ENCODE measurements around the gene DNAJC10. TPM values are rescaled to one million over a fixed set of nuclear protein-coding genes. Genes with fewer than 3 reads are reported as not detected.

Gene DNAJC10
- total and polyA plus RNA-seq, 10 of the 15 experiments (the other 5 are each of a cell fraction or from before 2014, with no cell fraction given) = 9.1 to 67.9 (median 38.2) TPM

DNA sequence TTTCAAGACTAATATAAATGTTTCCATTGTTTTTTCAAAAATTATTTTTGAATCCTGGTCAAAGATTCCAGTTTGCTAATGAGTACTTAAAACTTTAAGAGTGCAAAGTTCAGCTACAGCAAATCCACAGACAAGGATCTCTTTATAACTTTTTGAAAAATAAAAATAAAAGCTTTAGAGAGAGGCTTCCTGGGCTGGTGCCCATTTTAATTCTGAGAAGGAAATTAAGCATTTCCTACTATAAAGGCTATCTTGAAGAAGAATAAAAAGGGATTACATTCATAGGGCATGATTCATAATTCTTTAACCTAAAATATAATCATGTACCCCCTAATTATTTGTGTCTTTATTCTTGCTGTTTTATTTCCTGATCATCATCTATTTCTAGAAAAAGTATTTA lies 38.2 kb downstream of the DNAJC10 start:
- H3K27ac ChIP-seq (ENCODE audit: control insufficient read depth, insufficient read depth) = no peak overlapping the region
- BruUV-seq (replicated peaks) = no TSS peak
- no peaks in the 10 kb centered on the region for H3K4me1 ChIP-seq (ENCODE audit: control insufficient read depth, insufficient read depth, low read length)
- POLR2A ChIA-PET = no interaction called here
- peaks cover 0 to 18% of the 10 kb centered on the region in 2 experiments for H3K36me3 ChIP-seq (ENCODE audit: control insufficient read depth in 2 of 2, insufficient read depth in 2 of 2, low read length in 1 of 2)
- no peak overlapping the region for H3K4me2 ChIP-seq (ENCODE audit: control insufficient read depth, insufficient read depth)
- TF ChIP-seq POLR2AphosphoS5 (IDR thresholded peaks at IDR 0.05; ENCODE audit: low read length) = no peak
- no peak for TF ChIP-seq FOS (IDR thresholded peaks at IDR 0.05; ENCODE audit: borderline replicate concordance, extremely low read depth, insufficient read length)
- TF ChIP-seq MEF2A (IDR thresholded peaks at IDR 0.05; ENCODE audit: insufficient read depth, low read depth, low read length) = no peak
- no peak for TF ChIP-seq CREB1 (IDR thresholded peaks at IDR 0.05; ENCODE audit: low read depth)
- TF ChIP-seq YY1 (IDR thresholded peaks at IDR 0.05; ENCODE audit: low read depth, low read length) = no peak
- no peak for TF ChIP-seq TCF3 (IDR thresholded peaks at IDR 0.05; ENCODE audit: borderline replicate concordance, insufficient read depth, low read depth, low read length)
- intact Hi-C loops (cut with micrococcal nuclease; ENCODE audit: unreplicated experiment) (no loop called here), in situ Hi-C loops (cut with MboI) (no loop called here)
- no peaks in the 10 kb centered on the region for H3K9me3 ChIP-seq (replicated peaks; ENCODE audit: control insufficient read depth, insufficient read depth, low read length)
- ATAC-seq (no peak), FAIRE-seq (no peak), DNase-seq (ENCODE audit: low read depth, low spot score) (no peak)
- H3K79me2 ChIP-seq (ENCODE audit: control insufficient read depth, insufficient read depth, low read length) = no peaks in the 10 kb centered on the region
- H2AFZ ChIP-seq (ENCODE audit: control insufficient read depth, low read depth, low read length) = no peak overlapping the region
- RAD21 ChIA-PET (ENCODE audit: unreplicated experiment) = no interaction called here
- no peaks in the 10 kb centered on the region for H4K20me1 ChIP-seq (ENCODE audit: control insufficient read depth, insufficient read depth)
- SMC1A ChIA-PET (ENCODE audit: uncharacterized antibody, unreplicated experiment) = interaction anchor here (1.1 to 1.6 kb wide), 2 partner anchors 37 to 225 kb away, joined by 3 to 7 read pairs; no protein-coding TSS in a partner anchor
- CTCF ChIA-PET = interaction anchor here (0.7 to 1.7 kb wide), 2 partner anchors 13 kb away, joined by 3 to 4 read pairs; no protein-coding TSS in a partner anchor
- no peaks in the 10 kb centered on the region for H3K27me3 ChIP-seq (replicated peaks in 1 of 2; ENCODE audit: control insufficient read depth in 2 of 2, insufficient read depth in 2 of 2, low read length in 1 of 2)
- no peak overlapping the region for H3K4me3 ChIP-seq
- H3K9ac ChIP-seq (ENCODE audit: control insufficient read depth, insufficient read depth, low read length) = no peak overlapping the region

DNA sequence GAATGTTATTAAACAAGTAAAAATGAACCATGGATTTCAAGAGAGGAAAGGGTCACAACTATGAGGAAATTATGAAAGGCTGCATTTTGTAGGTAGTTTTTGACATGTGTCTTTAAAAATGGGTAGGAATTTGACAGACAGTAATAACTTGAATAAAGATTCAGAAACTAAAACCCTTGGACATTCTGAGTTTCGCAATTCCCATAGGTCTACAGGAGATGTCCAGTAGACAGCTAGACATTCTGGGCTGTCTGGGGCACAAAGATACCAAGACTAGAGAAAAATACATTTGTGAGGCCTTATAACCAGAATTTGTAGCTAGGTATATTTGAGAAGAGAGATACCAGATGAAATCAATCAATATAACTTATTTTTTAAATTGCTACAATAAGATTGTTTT lies 42.3 kb downstream of the DNAJC10 start:
- ChIA-PET RAD21 (ENCODE audit: unreplicated experiment) (no interaction called here), CTCF (interaction anchor here (1.0 kb wide), 2 partner anchors 92 to 222 kb away, joined by 3 to 4 read pairs; no protein-coding TSS in a partner anchor), POLR2A (no interaction called here), SMC1A (ENCODE audit: uncharacterized antibody, unreplicated experiment) (interaction anchor here (0.8 to 1.1 kb wide), 2 partner anchors 9 to 39 kb away, joined by 3 read pairs; no protein-coding TSS in a partner anchor)
- DNase-seq (ENCODE audit: low read depth, low spot score) (no peak), ATAC-seq (no peak), FAIRE-seq (no peak)
- Histone ChIP-seq H3K4me3 (no peak overlapping the region), H3K4me2 (ENCODE audit: control insufficient read depth, insufficient read depth) (no peak overlapping the region), H3K9me3 (replicated peaks; ENCODE audit: control insufficient read depth, insufficient read depth, low read length) (no peaks in the 10 kb centered on the region), H2AFZ (ENCODE audit: control insufficient read depth, low read depth, low read length) (no peak overlapping the region), H3K36me3 (ENCODE audit: control insufficient read depth in 2 of 2, insufficient read depth in 2 of 2, low read length in 1 of 2) (peaks cover 0 to 16% of the 10 kb centered on the region in 2 experiments), H4K20me1 (ENCODE audit: control insufficient read depth, insufficient read depth) (no peaks in the 10 kb centered on the region), H3K27me3 (replicated peaks in 1 of 2; ENCODE audit: control insufficient read depth in 2 of 2, insufficient read depth in 2 of 2, low read length in 1 of 2) (no peaks in the 10 kb centered on the region), H3K4me1 (ENCODE audit: control insufficient read depth, insufficient read depth, low read length) (no peaks in the 10 kb centered on the region), H3K9ac (ENCODE audit: control insufficient read depth, insufficient read depth, low read length) (no peak overlapping the region), H3K27ac (ENCODE audit: control insufficient read depth, insufficient read depth) (no peak overlapping the region), H3K79me2 (ENCODE audit: control insufficient read depth, insufficient read depth, low read length) (no peaks in the 10 kb centered on the region)
- no TSS peak for BruUV-seq (replicated peaks)
- 95% methylated on average over 1 of the region's 1 CpG for WGBS (ENCODE audit: insufficient coverage, insufficient replicate concordance, low lambda C conversion rate, missing lambda C conversion rate)
- intact Hi-C loops (cut with micrococcal nuclease; ENCODE audit: unreplicated experiment) = no loop called here
- in situ Hi-C loops (cut with MboI) = no loop called here
- TF ChIP-seq HDAC2 (IDR thresholded peaks at IDR 0.05) = no peak
- no peak for TF ChIP-seq IKZF1 (conservative IDR thresholded peaks at IDR 0.05)
- TF ChIP-seq, protein P1, sequence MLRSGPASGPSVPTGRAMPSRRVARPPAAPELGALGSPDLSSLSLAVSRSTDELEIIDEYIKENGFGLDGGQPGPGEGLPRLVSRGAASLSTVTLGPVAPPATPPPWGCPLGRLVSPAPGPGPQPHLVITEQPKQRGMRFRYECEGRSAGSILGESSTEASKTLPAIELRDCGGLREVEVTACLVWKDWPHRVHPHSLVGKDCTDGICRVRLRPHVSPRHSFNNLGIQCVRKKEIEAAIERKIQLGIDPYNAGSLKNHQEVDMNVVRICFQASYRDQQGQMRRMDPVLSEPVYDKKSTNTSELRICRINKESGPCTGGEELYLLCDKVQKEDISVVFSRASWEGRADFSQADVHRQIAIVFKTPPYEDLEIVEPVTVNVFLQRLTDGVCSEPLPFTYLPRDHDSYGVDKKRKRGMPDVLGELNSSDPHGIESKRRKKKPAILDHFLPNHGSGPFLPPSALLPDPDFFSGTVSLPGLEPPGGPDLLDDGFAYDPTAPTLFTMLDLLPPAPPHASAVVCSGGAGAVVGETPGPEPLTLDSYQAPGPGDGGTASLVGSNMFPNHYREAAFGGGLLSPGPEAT (IDR thresholded peaks at IDR 0.05; ENCODE audit: low read depth) = no peak
- TF ChIP-seq LARP7 (IDR thresholded peaks at IDR 0.05) = no peak
- no peak for TF ChIP-seq SPI1 (IDR thresholded peaks at IDR 0.05; ENCODE audit: borderline replicate concordance, insufficient read depth, low read depth, low read length)
- no peak for TF ChIP-seq ZBED1 (IDR thresholded peaks at IDR 0.05; ENCODE audit: borderline replicate concordance)
- TF ChIP-seq BACH1 (IDR thresholded peaks at IDR 0.05; ENCODE audit: borderline replicate concordance) = no peak
- no peak for TF ChIP-seq HCFC1 (IDR thresholded peaks at IDR 0.05; ENCODE audit: low read length)
- TF ChIP-seq NFIC (IDR thresholded peaks at IDR 0.05; ENCODE audit: low read depth, low read length) = no peak
- no peak for TF ChIP-seq NFYB (IDR thresholded peaks at IDR 0.05; ENCODE audit: insufficient read depth, low read depth, low read length)
- TF ChIP-seq IRF4 (IDR thresholded peaks at IDR 0.05; ENCODE audit: low read depth, low read length) = no peak
- TF ChIP-seq ESRRA (IDR thresholded peaks at IDR 0.05; ENCODE audit: low read length) = no peak
- no peak for TF ChIP-seq SIX5 (IDR thresholded peaks at IDR 0.05; ENCODE audit: low read depth, low read length, severe bottlenecking)
- no peak for TF ChIP-seq TBL1XR1 (IDR thresholded peaks at IDR 0.05; ENCODE audit: low read depth, low read length)
- no peak for TF ChIP-seq CBX5 (IDR thresholded peaks at IDR 0.05; ENCODE audit: low read depth)

All from GM12878 (cell line).